Mesenchymal stem cell (in vitro differentiated cells and primary cell): ENCODE measurements around the gene CRYGS.
"Not testable (repeated sequence)": the region's sequence is repeated elsewhere in the genome, so short reads cannot be mapped to it uniquely, and the experiment has no call there.

ENCODE experiments used
- DNase-seq: peaks from one replicate; pipeline ENCODE4 v3.0.0-alpha.2; 2013
- H2AFZ ChIP-seq: one replicate; pipeline ENCODE4 v1.6.1; 2013; ENCODE audit warnings: low read depth, mild to moderate bottlenecking, control low read depth, inconsistent platforms, low read length, moderate library complexity
- H2AK5ac ChIP-seq: 2 replicates; pipeline ENCODE4 v1.6.1; 2013; ENCODE audit warnings: low read length, moderate library complexity, mild to moderate bottlenecking, inconsistent platforms; ENCODE audit not compliant: severe bottlenecking
- H2BK120ac ChIP-seq: one replicate; pipeline ENCODE4 v1.6.1; 2013; ENCODE audit warnings: low read depth, mild to moderate bottlenecking, inconsistent platforms, low read length, moderate library complexity
- H2BK12ac ChIP-seq, 2 experiments: one replicate each; pipeline ENCODE4 v1.6.1; 2013; ENCODE audit warnings: inconsistent platforms in 2 of 2, low read length in 2 of 2, mild to moderate bottlenecking in 2 of 2, moderate library complexity in 2 of 2, control low read depth in 1 of 2
- H2BK15ac ChIP-seq: one replicate; pipeline ENCODE4 v1.6.1; 2013; ENCODE audit warnings: mild to moderate bottlenecking, low read depth, inconsistent platforms; ENCODE audit not compliant: poor library complexity, severe bottlenecking
- H2BK5ac ChIP-seq: 2 replicates; pipeline ENCODE4 v1.6.1; 2013; ENCODE audit warnings: low read depth, mild to moderate bottlenecking, low read length, control low read depth, inconsistent platforms; ENCODE audit not compliant: poor library complexity, severe bottlenecking
- H3K14ac ChIP-seq, 2 experiments: one replicate each; pipeline ENCODE4 v1.6.1; 2013; ENCODE audit warnings: inconsistent platforms in 2 of 2, low read length in 2 of 2, control low read depth in 1 of 2, mild to moderate bottlenecking in 1 of 2, moderate library complexity in 1 of 2
- H3K18ac ChIP-seq, 2 experiments: one replicate each; pipeline ENCODE4 v1.6.1; 2013; ENCODE audit warnings: inconsistent platforms in 2 of 2, low read length in 2 of 2, control low read depth in 1 of 2, low read depth in 1 of 2, mild to moderate bottlenecking in 1 of 2
- H3K23ac ChIP-seq, 2 experiments: one replicate each; pipeline ENCODE4 v1.6.1; 2013; ENCODE audit warnings: inconsistent platforms in 2 of 2, low read length in 2 of 2, mild to moderate bottlenecking in 2 of 2, moderate library complexity in 2 of 2, control low read depth in 1 of 2
- H3K27ac ChIP-seq: 2 replicates; pipeline ENCODE4 v1.5.1; 2013; ENCODE audit warnings: mild to moderate bottlenecking, moderate library complexity, low read length, control low read depth, inconsistent platforms; ENCODE audit not compliant: poor library complexity, severe bottlenecking
- H3K27me3 ChIP-seq, 2 experiments: 2 replicates each; pipeline versions ENCODE4 v1.6.1 to v1.7.0; 2013; ENCODE audit warnings: low read length in 2 of 2, mild to moderate bottlenecking in 2 of 2, moderate library complexity in 2 of 2, control low read depth in 1 of 2, inconsistent platforms in 1 of 2; ENCODE audit not compliant: control insufficient read depth in 1 of 2, insufficient read depth in 1 of 2
- H3K36me3 ChIP-seq, 2 experiments: 2 replicates each; pipeline versions ENCODE4 v1.6.1 to v1.7.0; 2013; ENCODE audit warnings: low read length in 2 of 2, control low read depth in 1 of 2, inconsistent platforms in 1 of 2, low read depth in 1 of 2, mild to moderate bottlenecking in 1 of 2; ENCODE audit not compliant: insufficient read depth in 2 of 2, control insufficient read depth in 1 of 2
- H3K4ac ChIP-seq, 2 experiments: one replicate each; pipeline ENCODE4 v1.6.1; 2013; ENCODE audit warnings: inconsistent platforms in 2 of 2, low read length in 2 of 2, mild to moderate bottlenecking in 2 of 2, moderate library complexity in 2 of 2, control low read depth in 1 of 2, low read depth in 1 of 2
- H3K4me1 ChIP-seq: 2 replicates; pipeline ENCODE4 v1.6.1; 2013; ENCODE audit warnings: low read depth, low read length, control low read depth; ENCODE audit not compliant: control insufficient read depth, insufficient read depth
- H3K4me2 ChIP-seq: 2 replicates; pipeline ENCODE4 v1.6.1; 2013; ENCODE audit warnings: low read length, mild to moderate bottlenecking, inconsistent platforms; ENCODE audit not compliant: poor library complexity, severe bottlenecking
- H3K4me3 ChIP-seq, 2 experiments: 2 replicates each; pipeline versions ENCODE4 v1.5.1 to v1.7.0; 2013; ENCODE audit warnings: low read length in 2 of 2, mild to moderate bottlenecking in 2 of 2, control low read depth in 1 of 2, low read depth in 1 of 2; ENCODE audit not compliant: insufficient read depth in 1 of 2
- H3K79me1 ChIP-seq: replicated peaks from 2 replicates; pipeline ENCODE4 v1.6.1; 2013; ENCODE audit warnings: mild to moderate bottlenecking, control low read depth, low read length, inconsistent platforms; ENCODE audit not compliant: poor library complexity, severe bottlenecking
- H3K9ac ChIP-seq: 2 replicates; pipeline ENCODE4 v1.7.0; 2013; ENCODE audit warnings: mild to moderate bottlenecking, low read length, moderate library complexity
- H3K9me3 ChIP-seq: 2 replicates; pipeline ENCODE4 v1.7.0; 2013; ENCODE audit warnings: mild to moderate bottlenecking, low read length; ENCODE audit not compliant: control insufficient read depth
- H4K8ac ChIP-seq: one replicate; pipeline ENCODE4 v1.6.1; 2013; ENCODE audit warnings: inconsistent platforms, mild to moderate bottlenecking, low read length, moderate library complexity
- H4K91ac ChIP-seq: one replicate; pipeline ENCODE4 v1.6.1; 2013; ENCODE audit warnings: mild to moderate bottlenecking, low read length, inconsistent platforms
- WGBS: methylation state at CpG from one replicate; pipeline ENCODE4 v1.1.7; 2013; ENCODE audit warnings: mixed read lengths; 5-methylcytosine and 5-hydroxymethylcytosine counted together

CRYGS gene

DNA sequence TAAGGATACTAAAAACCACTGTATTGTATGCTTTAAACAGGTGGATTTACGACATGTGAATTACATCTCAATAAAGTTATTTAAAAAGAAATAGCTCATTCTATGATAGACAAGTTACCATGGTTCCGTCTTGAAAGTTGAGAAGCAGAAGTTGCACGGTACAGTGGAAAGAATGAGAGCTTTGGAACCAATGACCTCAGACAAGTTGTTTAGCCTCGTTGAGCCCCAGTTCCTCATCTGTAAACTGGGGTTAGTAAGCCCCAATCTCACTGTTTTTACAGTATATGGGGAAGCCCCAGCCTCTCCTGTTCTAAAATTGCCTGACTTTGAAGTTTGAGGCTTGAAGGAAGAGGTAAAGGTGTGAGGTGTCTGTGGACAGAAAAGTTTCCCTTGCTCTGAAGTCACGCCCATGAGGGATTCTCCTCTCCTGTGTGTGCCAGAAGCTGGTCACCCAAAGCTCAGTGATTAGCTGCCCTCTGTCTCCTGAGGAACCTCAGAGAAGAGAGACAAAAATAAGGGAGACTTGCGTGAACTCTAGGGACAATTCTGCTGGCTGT, 10.0 kb downstream of the CRYGS start:
- Histone ChIP-seq H3K36me3 (peaks cover 4 to 12% of the 10 kb centered on the region in 2 experiments), H2BK5ac (no peak overlapping the region), H3K4ac (no peak overlapping the region), H3K14ac (no peak overlapping the region), H4K91ac (no peak overlapping the region), H2BK15ac (no peak overlapping the region), H3K18ac (no peak overlapping the region), H3K4me3 (no peak overlapping the region), H3K4me2 (no peak overlapping the region), H3K79me1 (no peaks in the 10 kb centered on the region), H2BK120ac (no peak overlapping the region), H3K9ac (no peak overlapping the region), H2AK5ac (no peak overlapping the region), H2BK12ac (no peak overlapping the region), H3K27ac (no peak overlapping the region), H3K4me1 (peaks cover 5% of the 10 kb centered on the region), H2AFZ (no peak overlapping the region), H4K8ac (no peak overlapping the region), H3K23ac (no peak overlapping the region), H3K27me3 (no peaks in the 10 kb centered on the region), H3K9me3 (no peaks in the 10 kb centered on the region)
- DNase-seq = no peak
- WGBS = 97% methylated on average over 5 of the region's 6 CpGs

GRCh38 chr3:186532598-186533072, 11.5 kb downstream of the CRYGS start:
- 0% methylated on average over 1 of the region's 1 CpG for WGBS
- H2AFZ ChIP-seq = no peak overlapping the region
- no peak overlapping the region for H3K18ac ChIP-seq
- no peak overlapping the region for H3K9ac ChIP-seq
- no peak overlapping the region for H3K4ac ChIP-seq
- H3K14ac ChIP-seq = peak overlapping the region in 1 of 2 experiments; percentile 51
- DNase-seq = no peak
- no peak overlapping the region for H4K8ac ChIP-seq
- H4K91ac ChIP-seq = no peak overlapping the region
- no peak overlapping the region for H2BK15ac ChIP-seq
- H2BK120ac ChIP-seq = no peak overlapping the region
- H3K9me3 ChIP-seq = no peaks in the 10 kb centered on the region
- H2BK5ac ChIP-seq = no peak overlapping the region
- H3K27ac ChIP-seq = no peak overlapping the region
- no peaks in the 10 kb centered on the region for H3K36me3 ChIP-seq
- no peak overlapping the region for H2AK5ac ChIP-seq
- H2BK12ac ChIP-seq = peak overlapping the region in 1 of 2 experiments; percentile 50
- no peak overlapping the region for H3K4me2 ChIP-seq
- H3K23ac ChIP-seq = no peak overlapping the region
- no peak overlapping the region for H3K4me3 ChIP-seq
- H3K79me1 ChIP-seq = no peaks in the 10 kb centered on the region
- no peaks in the 10 kb centered on the region for H3K27me3 ChIP-seq
- peaks cover 5% of the 10 kb centered on the region for H3K4me1 ChIP-seq

GRCh38 chr3:186531694-186532093, 12.5 kb downstream of the CRYGS start:
- not testable (repeated sequence) for H3K23ac ChIP-seq, H3K4me3 ChIP-seq, H3K79me1 ChIP-seq, H3K4me2 ChIP-seq, H3K9ac ChIP-seq, H2BK15ac ChIP-seq, H2AFZ ChIP-seq, H3K4ac ChIP-seq, H3K14ac ChIP-seq, H2BK12ac ChIP-seq, H2BK120ac ChIP-seq, DNase-seq, H3K4me1 ChIP-seq, H4K8ac ChIP-seq, H3K27me3 ChIP-seq, H2BK5ac ChIP-seq, H3K9me3 ChIP-seq, H3K36me3 ChIP-seq, H2AK5ac ChIP-seq, H3K27ac ChIP-seq, H4K91ac ChIP-seq, H3K18ac ChIP-seq
- no CpG with 5 or more reads among the region's 3 CpGs for WGBS

- H3K14ac ChIP-seq = no peak overlapping the region
- H3K4me1 ChIP-seq = peaks cover 5% of the 10 kb centered on the region
- H3K4me3 ChIP-seq = no peak overlapping the region
Measured at GRCh38 chr3:186530415-186530814, 13.8 kb downstream of the CRYGS start.

More at GRCh38 chr3:186530415-186530814, 13.8 kb downstream of the CRYGS start:
- H3K79me1 ChIP-seq = no peaks in the 10 kb centered on the region
- no peaks in the 10 kb centered on the region for H3K9me3 ChIP-seq
- H3K23ac ChIP-seq = no peak overlapping the region
- no peak overlapping the region for H4K8ac ChIP-seq
- peaks cover 5 to 12% of the 10 kb centered on the region in 2 experiments for H3K27me3 ChIP-seq
- no peak overlapping the region for H2BK15ac ChIP-seq
- H2AK5ac ChIP-seq = no peak overlapping the region
- H2BK120ac ChIP-seq = no peak overlapping the region
- H3K9ac ChIP-seq = no peak overlapping the region
- H3K27ac ChIP-seq = no peak overlapping the region
- no peak for DNase-seq
- H3K4ac ChIP-seq = no peak overlapping the region
- H4K91ac ChIP-seq = no peak overlapping the region
- H2BK5ac ChIP-seq = no peak overlapping the region
- no peak overlapping the region for H3K18ac ChIP-seq
- H3K4me2 ChIP-seq = no peak overlapping the region
- no peak overlapping the region for H2AFZ ChIP-seq
- H3K36me3 ChIP-seq = no peaks in the 10 kb centered on the region
- H2BK12ac ChIP-seq = no peak overlapping the region
